GM23248 (cell line): ENCODE data around the gene TEF.

Source experiments
- EZH2 ChIP-seq: fragments of 200-600 bp; sonication (generic); IDR thresholded peaks from 2 replicates; pipeline ENCODE4 v1.6.1; 2018; ENCODE audit warnings: antibody characterized with exemption, mild to moderate bottlenecking; ENCODE audit not compliant: insufficient read depth, poor library complexity, severe bottlenecking
- EZH2phosphoT487 ChIP-seq: fragments of 200-600 bp; sonication (generic); IDR thresholded peaks from 2 replicates; pipeline ENCODE4 v1.6.1; 2018; ENCODE audit warnings: antibody characterized with exemption, moderate library complexity, mild to moderate bottlenecking, low read depth; ENCODE audit not compliant: insufficient read depth

DNA sequence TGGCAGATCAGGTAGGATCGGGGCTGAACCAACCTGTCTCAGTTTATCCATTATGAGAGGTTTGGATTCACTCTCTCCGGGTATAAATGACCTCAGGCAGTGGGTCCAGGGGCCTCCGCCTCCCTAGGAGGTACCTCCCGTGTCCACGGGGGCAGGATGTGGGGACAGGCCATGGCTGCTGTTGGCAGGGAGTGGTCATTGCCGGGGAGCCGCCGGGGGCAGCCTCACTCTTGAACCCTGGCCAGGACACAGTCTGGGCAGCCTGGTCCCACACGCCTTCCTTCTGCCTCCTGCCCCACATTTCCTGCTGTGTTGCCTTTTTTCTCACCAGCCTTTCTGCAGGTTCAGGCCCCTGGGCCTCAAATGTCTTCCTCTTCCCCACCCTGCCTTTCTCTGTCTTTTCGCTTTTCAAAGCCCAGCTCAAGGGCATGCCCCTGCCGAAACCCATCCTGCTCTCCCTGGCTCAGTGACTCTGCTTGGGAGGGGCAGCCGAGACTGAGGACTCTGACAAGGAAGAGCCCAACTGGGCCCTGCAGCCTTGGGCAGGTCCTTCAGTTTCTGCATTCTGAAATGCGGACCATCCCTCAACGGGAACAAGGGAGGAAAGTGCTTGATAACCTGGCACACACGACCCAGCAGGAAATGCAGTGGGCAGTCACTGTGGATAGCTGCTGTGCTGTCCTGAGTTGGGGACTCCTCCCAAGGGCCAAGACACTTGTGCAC lies 49.4 kb upstream of the TEF start:
- TF ChIP-seq EZH2phosphoT487 (no peak), EZH2 (no peak)
